CD4-positive, alpha-beta T cell (primary cell): ENCODE data around the gene ANKH. TPM values are rescaled to one million over a fixed set of nuclear protein-coding genes. Genes with fewer than 3 reads are reported as not detected.

Experiments used
- ATAC-seq: fragments of 200-7000 bp; cut with Tn5 transposase; one replicate; pipeline ENCODE4 v1.10.0; 2022; ENCODE audit warnings: mild to moderate bottlenecking; ENCODE audit not compliant: poor library complexity
- CTCF ChIA-PET: fragments of 350-600 bp; sonication (Branson Sonifier 250); formaldehyde crosslinking; loops from one replicate; lab custom pipeline; 2021; ENCODE audit warnings: antibody characterized with exemption, inconsistent platforms; lab: Charles Lee
- POLR2A ChIA-PET: fragments of 350-600 bp; sonication (Branson Sonifier 250); formaldehyde crosslinking; loops from one replicate; lab custom pipeline; 2021; ENCODE audit warnings: antibody characterized with exemption, inconsistent platforms; lab: Charles Lee
- DNase-seq, 14 experiments: peaks; one replicate each; pipeline ENCODE4 v3.0.0-alpha.2; 2013 to 2020; ENCODE audit warnings: mixed read lengths in 2 of 14
- H3K27ac ChIP-seq, 2 donors: one replicate each; pipeline versions ENCODE4 v1.5.1 to v1.7.0; 2013; ENCODE audit warnings: low read length in 2 of 2, low read depth in 1 of 2, mild to moderate bottlenecking in 1 of 2
- H3K27me3 ChIP-seq, 2 experiments: 1 replicate in 1 of 2; 2 replicates in 1 of 2; pipeline versions ENCODE4 v1.6.1 to v1.7.0; 2013; ENCODE audit warnings: low read length in 2 of 2, control low read depth in 1 of 2, mild to moderate bottlenecking in 1 of 2, moderate library complexity in 1 of 2; ENCODE audit not compliant: insufficient read depth in 2 of 2, control insufficient read depth in 1 of 2
- H3K36me3 ChIP-seq: one replicate; pipeline ENCODE4 v1.6.1; 2013; ENCODE audit warnings: low read length, control low read depth; ENCODE audit not compliant: insufficient read depth
- H3K4me1 ChIP-seq: one replicate; pipeline ENCODE4 v1.6.1; 2013; ENCODE audit warnings: low read length, control low read depth; ENCODE audit not compliant: insufficient read depth
- H3K4me3 ChIP-seq: one replicate; pipeline ENCODE4 v1.5.1; 2013; ENCODE audit warnings: mild to moderate bottlenecking, low read length, moderate library complexity
- H3K9me3 ChIP-seq, 2 experiments: 1 replicate in 1 of 2; 2 replicates in 1 of 2; pipeline versions ENCODE4 v1.6.1 to v1.7.0; 2013; ENCODE audit warnings: low read length in 2 of 2, mild to moderate bottlenecking in 2 of 2, control low read depth in 1 of 2, moderate library complexity in 1 of 2; ENCODE audit not compliant: control insufficient read depth in 1 of 2, insufficient read depth in 1 of 2
- H3K27ac Mint-ChIP-seq: one replicate; pipeline ENCODE4 v1.8.0; 2020; ENCODE audit warnings: mixed read lengths
- H3K27me3 Mint-ChIP-seq: one replicate; pipeline ENCODE4 v1.8.0; 2021; ENCODE audit warnings: mixed read lengths
- H3K36me3 Mint-ChIP-seq: one replicate; pipeline ENCODE4 v1.8.0; 2021; ENCODE audit warnings: low read depth, mixed read lengths
- H3K4me1 Mint-ChIP-seq: one replicate; pipeline ENCODE4 v1.8.0; 2021; ENCODE audit warnings: low read depth, mixed read lengths
- H3K4me3 Mint-ChIP-seq: one replicate; pipeline ENCODE4 v1.8.0; 2020; ENCODE audit warnings: mild to moderate bottlenecking, mixed read lengths
- H3K9me3 Mint-ChIP-seq: one replicate; pipeline ENCODE4 v1.8.0; 2020; ENCODE audit warnings: mixed read lengths
- CTCF ChIP-seq: fragments of 200-600 bp; IDR thresholded peaks from one replicate; pipeline ENCODE4 v1.8.0; 2022; ENCODE audit warnings: antibody characterized with exemption, mild to moderate bottlenecking
- intact Hi-C, 2 experiments: fragments of 100-400 bp; cut with DNase I in 1 of 2; cut with micrococcal nuclease in 1 of 2; formaldehyde crosslinking; loops; one replicate each; pipeline versions ENCODE4 v1.15.1 to v1.9.0; 2023 to 2025; cut with DNase I, micrococcal nuclease
- total RNA-seq, 174 experiments: library from RNA in 2 of 174; stranded (reverse) in 2 of 174; gene quantifications; one replicate each; pipeline ENCODE4 v1.2.3 and lab custom pipeline; 2021 to 2026

ANKH gene
- total RNA-seq, 2 experiments from 2014 or later: 69.5 to 72.3 TPM

GRCh38 chr5:14684757-14685156 lies 186.8 kb downstream of the ANKH start:
- Mint-ChIP-seq H3K36me3 (peaks cover 92% of the 10 kb centered on the region), H3K27me3 (no peaks in the 10 kb centered on the region), H3K9me3 (no peaks in the 10 kb centered on the region), H3K4me3 (no peak overlapping the region), H3K27ac (peak overlapping the region; percentile 62), H3K4me1 (peaks cover 16% of the 10 kb centered on the region)
- no peaks in the 10 kb centered on the region for H3K27me3 ChIP-seq
- no peak overlapping the region for H3K27ac ChIP-seq
- H3K36me3 ChIP-seq: peaks cover 88% of the 10 kb centered on the region
- DNase-seq (no peak), ATAC-seq (no peak)
- H3K4me3 ChIP-seq: no peak overlapping the region
- ChIA-PET POLR2A (interaction anchor here (0.6 to 2.4 kb wide), 6 partner anchors 9 to 308 kb away, joined by 3 to 20 read pairs (median 4); no protein-coding TSS in a partner anchor), CTCF (interaction anchor here (1.1 to 2.1 kb wide), 9 partner anchors 13 to 318 kb away, joined by 4 to 13 read pairs (median 6); no protein-coding TSS in a partner anchor)
- TF ChIP-seq CTCF: no peak
- no peaks in the 10 kb centered on the region for H3K9me3 ChIP-seq
- peaks cover 5% of the 10 kb centered on the region for H3K4me1 ChIP-seq
- intact Hi-C loops: loop anchor here (1.0 to 5.0 kb wide), 6 partner anchors 22 to 330 kb away; partner anchors contain the start of gene ANKH (in 2 of the 2)

- H3K4me1 ChIP-seq: peaks cover 5% of the 10 kb centered on the region
- Mint-ChIP-seq H3K4me1 (peaks cover 19% of the 10 kb centered on the region), H3K9me3 (no peaks in the 10 kb centered on the region), H3K27ac (peak overlapping the region; percentile 47), H3K4me3 (no peak overlapping the region), H3K27me3 (no peaks in the 10 kb centered on the region), H3K36me3 (peaks cover 92% of the 10 kb centered on the region)
- no peak overlapping the region for H3K4me3 ChIP-seq
- H3K36me3 ChIP-seq: peaks cover 87% of the 10 kb centered on the region
- no peak for DNase-seq
- POLR2A ChIA-PET: interaction anchor here (0.6 to 1.6 kb wide), 4 partner anchors 10 to 309 kb away, joined by 3 to 4 read pairs (median 3); no protein-coding TSS in a partner anchor
- ATAC-seq: no peak
- CTCF ChIA-PET: interaction anchor here (0.6 to 2.1 kb wide), 4 partner anchors 12 to 319 kb away, joined by 5 to 13 read pairs (median 8); no protein-coding TSS in a partner anchor
- H3K27ac ChIP-seq: no peak overlapping the region
- TF ChIP-seq CTCF: no peak
- no peaks in the 10 kb centered on the region for H3K9me3 ChIP-seq
- intact Hi-C loops: no loop called here
- H3K27me3 ChIP-seq: no peaks in the 10 kb centered on the region
Measured at GRCh38 chr5:14683906-14684455, 187.6 kb downstream of the ANKH start.

GRCh38 chr5:14681236-14681752 lies 190.3 kb downstream of the ANKH start:
- H3K9me3 Mint-ChIP-seq: no peaks in the 10 kb centered on the region
- H3K4me1 Mint-ChIP-seq: peaks cover 30% of the 10 kb centered on the region
- no peak overlapping the region for H3K4me3 Mint-ChIP-seq
- ATAC-seq (no peak), DNase-seq (no peak)
- no peaks in the 10 kb centered on the region for H3K27me3 ChIP-seq
- ChIA-PET CTCF (interaction anchor here (1.4 kb wide), 1 partner anchor 38 kb away, joined by 3 read pairs; no protein-coding TSS in a partner anchor), POLR2A (no interaction called here)
- H3K9me3 ChIP-seq: no peaks in the 10 kb centered on the region
- no peak overlapping the region for H3K27ac ChIP-seq
- H3K4me3 ChIP-seq: no peak overlapping the region
- H3K36me3 Mint-ChIP-seq: peaks cover 84% of the 10 kb centered on the region
- intact Hi-C loops: no loop called here
- no peaks in the 10 kb centered on the region for H3K27me3 Mint-ChIP-seq
- H3K4me1 ChIP-seq: peaks cover 8% of the 10 kb centered on the region
- peak overlapping the region; percentile 75 for H3K27ac Mint-ChIP-seq
- no peak for TF ChIP-seq CTCF
- H3K36me3 ChIP-seq: peaks cover 70% of the 10 kb centered on the region
